G401.6 (cell line): ENCODE measurements around the gene SS18L1.
"Not testable (repeated sequence)": the region's sequence is repeated elsewhere in the genome, so short reads cannot be mapped to it uniquely, and the experiment has no call there.

Experiments
- FAIRE-seq: peaks from 2 replicates; lab custom pipeline; 2012; peaks lifted over from hg19 to GRCh38; lab: Jason Lieb, UNC

SS18L1 gene, protein sequence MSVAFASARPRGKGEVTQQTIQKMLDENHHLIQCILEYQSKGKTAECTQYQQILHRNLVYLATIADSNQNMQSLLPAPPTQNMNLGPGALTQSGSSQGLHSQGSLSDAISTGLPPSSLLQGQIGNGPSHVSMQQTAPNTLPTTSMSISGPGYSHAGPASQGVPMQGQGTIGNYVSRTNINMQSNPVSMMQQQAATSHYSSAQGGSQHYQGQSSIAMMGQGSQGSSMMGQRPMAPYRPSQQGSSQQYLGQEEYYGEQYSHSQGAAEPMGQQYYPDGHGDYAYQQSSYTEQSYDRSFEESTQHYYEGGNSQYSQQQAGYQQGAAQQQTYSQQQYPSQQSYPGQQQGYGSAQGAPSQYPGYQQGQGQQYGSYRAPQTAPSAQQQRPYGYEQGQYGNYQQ

DNA sequence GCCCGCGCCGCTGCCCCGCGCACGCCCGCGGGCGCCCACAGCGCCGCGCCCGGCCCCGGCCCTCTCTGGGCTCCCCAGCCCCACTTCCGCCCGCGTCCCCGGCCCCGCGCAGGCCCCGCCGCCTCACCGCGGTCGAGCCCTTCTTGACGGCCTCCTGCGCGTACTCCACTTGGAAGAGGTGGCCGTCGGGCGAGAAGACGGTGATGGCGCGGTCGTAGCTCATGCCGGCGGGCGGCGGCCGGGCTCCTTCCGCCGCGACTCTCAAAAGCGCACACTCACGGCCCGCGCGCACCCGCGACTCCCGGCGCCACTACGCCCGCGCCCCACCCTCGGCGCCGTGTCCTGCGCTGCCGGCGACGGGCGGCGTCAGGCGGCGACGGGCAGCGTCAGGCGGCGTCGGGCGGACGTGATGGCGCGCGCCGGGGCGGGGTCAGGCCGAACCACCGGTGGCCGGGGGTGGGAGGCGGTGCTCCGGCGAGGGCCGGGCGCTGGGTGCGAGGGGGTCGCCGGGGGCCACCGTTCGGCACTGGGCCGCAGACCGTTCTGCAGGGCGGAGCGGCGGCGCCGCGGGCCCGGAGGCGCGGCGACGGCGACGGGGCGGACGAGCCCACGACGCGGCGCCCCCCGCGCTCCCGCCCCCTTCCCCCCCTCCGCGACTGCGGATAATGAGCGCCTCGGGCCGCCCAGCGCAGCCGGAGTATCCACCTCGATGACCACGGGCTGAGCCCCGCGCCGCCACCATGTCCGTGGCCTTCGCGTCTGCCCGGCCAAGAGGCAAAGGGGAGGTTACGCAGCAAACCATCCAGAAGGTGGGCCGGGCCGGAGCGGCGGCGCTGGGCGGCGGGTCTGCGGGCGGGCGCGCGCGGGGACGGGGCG, at the start of gene SS18L1, which contains the start of gene PSMA7:
Gene SS18L1 (plus strand): TSS at position 689 of the 876 bp plus-strand sequence. CDS start 52 bp downstream, at position 741.
Gene PSMA7 (minus strand): TSS at position 314 of the 876 bp plus-strand sequence. CDS start 91 bp downstream, at position 223.
- FAIRE-seq, result no peak

DNA sequence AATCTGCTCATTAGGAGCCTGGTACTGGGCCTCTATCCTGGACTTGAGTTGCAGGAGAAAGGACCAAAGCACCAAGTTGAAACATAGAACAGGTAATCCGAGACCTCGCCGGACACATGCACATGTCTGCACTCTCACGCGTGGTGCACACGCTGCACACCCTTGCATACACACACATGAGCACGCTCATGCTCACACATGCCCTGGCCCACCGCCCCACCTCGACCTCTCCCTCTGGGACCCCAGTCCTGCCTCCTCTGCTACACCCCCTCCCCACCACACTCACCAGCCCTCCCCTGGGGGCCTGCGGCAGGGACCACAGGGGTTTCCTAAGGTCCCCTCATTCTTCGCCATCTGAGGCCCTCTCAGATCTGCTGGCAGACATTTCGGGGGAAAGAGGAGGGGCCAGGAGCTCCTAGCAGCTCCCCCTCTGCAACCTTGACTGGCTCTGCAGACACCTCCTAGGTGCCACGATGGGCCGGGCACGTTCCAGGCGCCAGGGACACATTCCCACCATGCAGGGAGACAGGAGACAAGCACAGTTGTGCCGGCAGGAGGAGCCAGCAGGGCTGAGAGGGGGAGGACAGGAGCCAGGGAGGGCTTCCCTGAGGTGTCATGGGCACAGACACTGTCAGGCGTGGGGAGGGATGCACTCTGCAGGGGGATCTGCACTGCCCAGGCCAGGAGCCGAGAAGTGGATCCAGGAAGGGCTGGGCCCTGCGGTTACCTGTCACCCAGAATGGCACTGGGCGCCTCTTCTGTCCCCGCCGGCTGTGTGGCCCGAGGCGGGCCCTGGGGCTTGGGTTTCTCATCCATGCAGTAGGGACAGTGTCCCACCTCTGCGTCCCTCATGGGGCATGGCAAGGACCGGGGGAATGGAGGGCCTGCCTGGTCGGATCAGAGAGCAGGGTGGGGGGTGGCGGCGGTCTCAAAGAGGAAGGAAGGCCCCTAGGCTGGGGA, 46.9 kb upstream of the SS18L1 start:
- no peak for FAIRE-seq

DNA sequence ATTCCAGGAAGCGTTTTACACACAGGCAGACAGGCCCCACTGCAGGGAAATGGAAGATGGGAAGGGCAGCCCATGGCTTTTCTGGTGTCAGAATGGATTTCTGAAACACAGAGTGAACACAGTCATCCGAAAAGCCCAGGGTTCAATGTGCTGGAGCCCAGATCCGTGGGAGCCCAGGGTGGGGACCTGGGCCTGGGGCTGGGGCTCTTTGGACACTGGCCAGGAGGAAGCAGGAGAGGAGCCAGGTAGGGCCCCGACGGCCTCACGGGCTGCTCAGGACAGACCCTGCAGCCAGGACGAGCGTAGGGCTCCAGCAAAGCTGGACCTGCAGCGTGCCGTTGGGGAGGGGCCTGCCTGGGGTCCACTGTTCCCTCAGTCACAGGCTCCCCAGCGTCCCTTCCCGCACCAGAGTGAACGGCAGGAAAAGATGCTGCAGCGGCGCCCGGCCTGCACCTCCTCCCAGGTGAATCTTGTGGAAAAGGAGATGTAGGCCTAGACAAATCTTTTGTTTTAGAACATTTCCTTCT, 45.6 kb upstream of the SS18L1 start:
- FAIRE-seq, result no peak

DNA sequence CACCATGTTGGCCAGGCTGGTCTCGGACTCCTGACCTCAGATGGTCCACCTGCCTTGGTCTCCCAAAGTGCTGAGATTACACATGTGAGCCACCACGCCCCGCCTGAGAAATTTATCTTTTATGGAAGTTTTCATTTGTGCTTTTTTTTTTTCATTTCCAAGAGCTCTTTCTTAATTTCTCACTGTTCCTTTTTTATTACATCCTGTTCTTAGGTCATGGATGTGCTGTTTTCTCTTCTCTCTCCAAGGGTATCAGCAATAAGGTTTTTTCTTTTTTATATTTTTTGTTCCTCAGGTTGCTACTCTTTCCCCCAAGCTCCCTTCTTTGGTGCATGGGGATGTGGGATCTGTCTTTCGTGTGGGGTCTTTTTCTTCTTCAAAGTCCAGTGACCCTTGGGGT, 42.5 kb upstream of the SS18L1 start:
- FAIRE-seq, result no peak

DNA sequence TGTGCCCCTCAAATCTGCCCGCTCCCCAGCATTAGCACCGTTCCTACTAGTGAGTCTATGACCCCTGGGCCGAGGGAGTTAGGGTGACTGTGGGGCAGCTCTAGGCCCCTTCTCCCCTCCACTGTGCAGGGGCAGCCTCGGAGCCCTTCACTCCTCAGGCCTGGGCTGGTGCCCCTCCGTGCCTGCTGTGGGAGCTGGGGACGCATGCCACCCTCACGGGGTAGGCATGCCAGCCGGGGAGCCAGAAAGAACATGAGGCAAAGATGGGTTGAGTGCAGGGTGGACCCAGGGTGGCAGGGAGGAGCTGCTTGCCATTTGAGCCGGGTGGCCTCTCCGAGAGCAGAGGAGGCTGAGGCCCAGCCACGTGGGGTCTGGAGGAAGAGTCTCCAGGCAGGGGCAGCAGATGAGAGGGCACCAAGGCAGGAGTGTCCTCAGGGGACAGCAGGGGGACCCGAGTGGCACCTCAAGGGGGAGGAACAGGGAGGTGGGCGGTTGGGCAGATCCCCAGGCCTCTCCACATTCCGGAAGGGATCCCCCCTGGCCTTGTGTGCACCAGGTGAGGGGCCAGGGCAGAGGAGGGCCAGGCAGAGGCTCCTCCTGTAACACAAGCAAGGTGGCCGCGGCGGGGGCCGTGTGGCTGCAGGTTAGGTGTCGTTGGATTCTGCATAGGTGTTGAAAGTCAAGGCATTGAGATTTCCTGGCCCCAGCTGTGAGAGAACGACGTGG, 39.9 kb upstream of the SS18L1 start:
- no peak for FAIRE-seq

DNA sequence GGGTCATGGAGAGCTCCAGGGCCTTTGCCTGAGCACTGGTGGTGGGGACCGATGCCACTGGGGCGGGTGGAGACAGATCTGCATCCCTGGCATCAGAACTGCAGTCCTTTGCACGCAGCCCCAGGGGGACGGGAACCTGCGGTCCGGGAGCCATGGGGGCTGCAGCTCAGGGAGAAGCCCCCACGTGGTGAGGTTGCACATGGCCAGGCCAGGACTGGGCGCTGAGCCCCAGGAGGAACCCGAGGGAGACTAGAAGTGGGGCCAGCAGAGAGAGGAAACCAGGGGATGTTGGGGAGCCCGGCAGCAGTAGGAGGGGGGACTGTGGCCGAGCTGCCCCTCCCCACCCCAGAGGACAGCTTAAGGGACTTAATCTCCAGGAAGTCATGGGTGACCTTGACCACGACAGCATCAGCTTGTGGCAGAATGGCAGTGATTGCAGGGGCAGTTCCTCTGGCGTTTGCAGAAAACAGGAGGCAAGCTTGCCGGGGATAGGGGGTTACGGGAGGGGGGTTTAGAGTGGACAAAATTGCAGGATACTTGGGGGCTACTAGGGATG, 39.3 kb upstream of the SS18L1 start:
- FAIRE-seq, result no peak

DNA sequence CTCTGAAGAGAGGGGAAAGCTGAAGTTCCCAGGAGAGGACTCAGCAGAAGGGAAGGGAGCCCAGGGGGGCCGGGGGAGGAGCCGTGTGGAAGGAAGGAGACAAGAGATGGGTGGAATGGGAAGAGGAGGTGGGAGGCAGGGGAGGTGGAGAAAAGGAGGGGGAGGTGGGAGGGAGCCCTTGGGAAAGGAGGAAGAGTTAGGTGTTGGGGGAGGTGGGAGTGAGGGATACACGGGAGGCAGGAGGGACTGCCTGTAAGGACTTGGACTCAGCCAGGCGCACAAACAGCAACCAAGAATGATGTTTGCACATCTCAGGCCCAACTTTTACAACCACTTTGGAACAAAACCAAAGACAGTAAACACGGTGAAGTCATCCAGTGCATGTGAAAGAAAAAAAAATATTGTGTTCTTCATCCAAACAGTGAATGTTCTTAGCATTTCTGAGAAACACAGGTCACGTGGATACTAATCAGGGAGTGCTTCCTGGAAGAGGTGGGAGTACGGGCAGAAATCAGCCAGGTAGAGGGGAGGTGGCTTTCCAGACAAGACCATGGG, 38.7 kb upstream of the SS18L1 start:
- FAIRE-seq, result no peak

DNA sequence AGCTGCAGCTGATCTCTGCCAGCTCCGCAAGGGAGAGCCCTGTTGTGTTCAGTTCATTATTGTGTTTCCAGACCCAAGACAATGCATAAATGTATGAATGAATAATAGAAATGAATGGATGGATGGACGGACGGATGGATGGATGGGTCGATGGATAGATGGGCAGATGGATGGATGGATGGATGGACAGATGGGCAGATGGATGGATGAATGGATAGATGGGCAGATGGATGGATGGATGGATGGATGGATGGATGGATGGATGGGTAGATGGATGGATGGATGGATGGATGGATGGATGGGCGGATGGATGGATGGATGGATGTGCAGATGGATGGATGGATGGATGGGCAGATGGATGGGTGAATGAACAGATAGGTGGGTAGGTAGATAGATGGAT, 38.0 kb upstream of the SS18L1 start:
- no peak for FAIRE-seq

DNA sequence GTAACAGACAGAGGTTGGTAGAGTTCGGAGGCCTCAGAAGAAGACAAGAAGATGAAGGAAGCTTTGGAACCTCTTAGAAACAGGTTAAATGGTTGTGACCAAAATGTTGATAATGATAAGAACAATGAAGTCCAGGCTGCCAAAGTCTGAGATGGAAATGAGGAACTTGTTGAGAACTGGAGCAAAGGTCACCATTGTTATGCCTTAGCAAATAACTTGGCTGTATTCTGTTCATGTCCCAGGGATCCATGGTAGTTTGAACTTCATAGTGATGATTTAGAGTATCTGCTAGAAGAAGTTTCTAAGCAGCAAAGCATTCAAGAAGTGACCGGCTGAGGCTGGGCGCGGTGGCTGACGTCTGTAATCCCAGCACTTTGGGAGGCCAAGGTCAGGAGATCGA, 32.4 kb upstream of the SS18L1 start:
- FAIRE-seq, result no peak

DNA sequence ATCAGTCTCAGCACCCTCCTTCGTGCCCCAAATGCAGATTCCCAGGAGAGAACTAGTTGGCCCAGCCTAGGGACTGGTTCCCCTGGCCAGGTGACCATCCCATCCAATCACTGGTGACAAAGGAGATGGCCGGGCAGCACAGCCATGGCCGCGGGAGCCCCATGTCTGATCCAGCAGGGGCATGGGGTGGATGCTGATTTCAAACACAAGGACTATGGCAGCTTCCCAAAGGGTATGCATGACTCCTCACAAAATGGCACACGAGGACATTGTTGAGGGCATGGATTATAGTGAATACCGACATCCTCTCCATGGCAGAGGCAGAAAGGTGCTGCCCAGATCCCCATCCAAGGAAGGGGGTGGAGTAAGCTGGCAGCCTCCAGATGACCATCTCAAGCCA, 31.2 kb upstream of the SS18L1 start:
- no peak for FAIRE-seq

DNA sequence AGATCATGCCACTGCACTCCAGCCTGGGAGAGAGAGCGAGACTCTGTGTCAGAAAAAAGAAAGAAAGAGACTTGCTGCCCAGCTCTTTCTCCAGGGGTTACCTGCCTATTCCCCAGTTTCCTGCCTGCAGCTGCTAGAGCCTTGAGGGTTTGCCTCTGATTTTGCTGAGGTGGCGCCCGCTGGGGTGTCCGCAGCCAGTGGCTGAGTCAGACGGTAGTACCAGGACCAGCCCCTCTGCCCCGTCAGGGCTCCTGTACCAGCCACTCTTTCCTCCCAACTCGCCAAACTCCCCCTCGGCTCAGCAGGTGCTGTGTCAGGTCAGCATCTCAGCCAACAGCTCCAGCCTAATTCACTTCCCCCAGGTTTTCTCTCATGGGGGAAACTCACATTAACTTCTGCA, 28.7 kb upstream of the SS18L1 start:
- no peak for FAIRE-seq

DNA sequence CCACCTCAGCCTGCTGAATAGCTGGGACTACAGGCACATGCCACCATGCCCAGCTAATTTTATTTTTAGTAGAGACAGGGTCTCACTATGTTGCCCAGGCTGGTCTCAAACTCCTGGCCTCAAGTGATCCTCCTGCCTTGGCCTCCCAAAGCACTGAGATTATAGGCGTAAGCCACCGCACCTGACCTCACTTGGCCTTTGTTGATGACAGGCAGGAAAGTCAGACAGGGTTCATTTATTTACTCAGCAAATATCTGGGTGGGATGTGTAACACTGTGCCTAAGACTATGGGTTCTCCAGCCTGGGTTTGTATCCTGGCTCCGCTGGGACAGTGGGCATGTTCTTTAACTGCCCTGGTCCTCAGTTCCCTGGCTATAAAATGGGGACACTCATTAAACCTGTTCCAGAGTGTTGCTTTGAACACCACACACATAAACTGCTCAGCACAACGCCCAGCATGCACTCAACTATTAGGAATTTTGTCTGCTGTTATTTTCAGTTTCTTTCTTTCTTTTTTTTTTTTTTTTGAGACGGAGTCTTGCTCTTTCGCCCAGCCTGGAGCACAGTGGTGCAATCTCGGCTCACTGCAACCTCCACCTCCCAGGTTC, 27.7 kb upstream of the SS18L1 start:
- not testable (repeated sequence) for FAIRE-seq

DNA sequence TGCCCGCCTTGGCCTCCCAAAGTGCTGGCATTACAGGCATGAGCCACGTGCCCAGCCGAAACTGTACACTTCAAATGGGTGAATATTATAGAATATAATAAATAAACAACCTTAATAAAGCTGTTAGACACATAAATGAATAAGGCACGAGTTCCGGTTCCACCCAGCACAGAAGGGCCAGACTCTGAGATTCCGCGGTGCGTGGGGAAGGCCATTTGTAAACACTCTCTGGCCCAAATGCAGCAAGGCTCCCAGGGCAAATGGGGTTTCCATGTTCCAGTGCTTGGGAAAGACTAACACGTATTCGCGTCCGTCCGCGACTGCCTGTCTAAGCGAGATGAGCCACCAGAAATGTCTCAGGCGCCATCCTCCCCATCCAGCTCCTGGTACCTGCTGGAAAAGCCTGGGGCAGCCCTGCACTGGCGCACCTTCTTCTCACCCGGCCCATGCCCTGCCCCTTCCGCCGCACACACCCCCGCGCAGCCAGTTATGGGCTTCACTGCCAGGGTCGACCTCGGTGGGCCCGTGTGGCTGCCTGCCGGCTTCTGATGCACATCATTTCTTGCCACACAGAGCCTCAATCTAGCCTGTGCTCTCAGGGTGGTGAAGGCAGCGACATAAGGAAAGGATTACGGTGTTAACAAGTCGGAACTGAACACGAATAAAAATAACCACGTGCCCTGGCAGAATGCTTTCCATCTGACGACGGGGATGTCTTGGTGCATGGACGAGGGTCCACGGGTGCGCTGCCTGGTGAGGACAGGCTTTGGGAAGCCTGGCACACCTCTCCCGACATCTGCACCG, 26.8 kb upstream of the SS18L1 start:
- FAIRE-seq, result no peak

DNA sequence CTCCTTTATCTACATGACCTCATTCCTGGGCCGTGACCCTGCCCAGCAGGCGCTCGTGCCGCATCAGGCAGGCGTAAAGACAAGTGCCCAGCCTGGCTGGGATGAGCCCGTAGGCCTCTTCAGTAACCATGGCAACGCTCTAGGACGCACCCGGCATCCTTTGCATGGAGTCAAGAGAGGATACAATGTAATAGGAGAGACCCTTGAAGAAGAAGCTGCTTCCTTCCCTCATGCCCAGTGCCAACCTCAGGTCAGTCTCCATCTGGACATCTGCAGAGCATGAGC, 26.3 kb upstream of the SS18L1 start:
- no peak for FAIRE-seq

DNA sequence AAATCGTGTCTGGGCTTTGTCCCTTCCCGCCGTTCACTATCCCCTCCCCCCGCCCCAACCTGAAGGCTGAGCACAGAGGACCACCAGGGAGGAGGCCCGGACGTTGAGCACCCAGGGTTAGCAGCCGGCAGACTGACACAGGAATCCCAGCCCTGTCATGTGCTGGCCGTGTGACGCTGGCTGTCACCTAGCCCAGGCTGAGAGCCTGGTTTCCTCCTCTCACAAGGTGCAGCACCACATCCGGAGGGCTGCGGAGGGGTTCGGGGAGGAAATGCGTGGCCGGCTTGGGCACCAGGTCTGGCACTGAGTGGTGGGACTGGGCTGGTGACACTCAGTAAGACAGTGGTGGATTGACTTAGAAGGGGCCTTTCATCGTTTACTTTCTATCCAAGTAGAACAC, 25.9 kb upstream of the SS18L1 start:
- FAIRE-seq, result no peak

DNA sequence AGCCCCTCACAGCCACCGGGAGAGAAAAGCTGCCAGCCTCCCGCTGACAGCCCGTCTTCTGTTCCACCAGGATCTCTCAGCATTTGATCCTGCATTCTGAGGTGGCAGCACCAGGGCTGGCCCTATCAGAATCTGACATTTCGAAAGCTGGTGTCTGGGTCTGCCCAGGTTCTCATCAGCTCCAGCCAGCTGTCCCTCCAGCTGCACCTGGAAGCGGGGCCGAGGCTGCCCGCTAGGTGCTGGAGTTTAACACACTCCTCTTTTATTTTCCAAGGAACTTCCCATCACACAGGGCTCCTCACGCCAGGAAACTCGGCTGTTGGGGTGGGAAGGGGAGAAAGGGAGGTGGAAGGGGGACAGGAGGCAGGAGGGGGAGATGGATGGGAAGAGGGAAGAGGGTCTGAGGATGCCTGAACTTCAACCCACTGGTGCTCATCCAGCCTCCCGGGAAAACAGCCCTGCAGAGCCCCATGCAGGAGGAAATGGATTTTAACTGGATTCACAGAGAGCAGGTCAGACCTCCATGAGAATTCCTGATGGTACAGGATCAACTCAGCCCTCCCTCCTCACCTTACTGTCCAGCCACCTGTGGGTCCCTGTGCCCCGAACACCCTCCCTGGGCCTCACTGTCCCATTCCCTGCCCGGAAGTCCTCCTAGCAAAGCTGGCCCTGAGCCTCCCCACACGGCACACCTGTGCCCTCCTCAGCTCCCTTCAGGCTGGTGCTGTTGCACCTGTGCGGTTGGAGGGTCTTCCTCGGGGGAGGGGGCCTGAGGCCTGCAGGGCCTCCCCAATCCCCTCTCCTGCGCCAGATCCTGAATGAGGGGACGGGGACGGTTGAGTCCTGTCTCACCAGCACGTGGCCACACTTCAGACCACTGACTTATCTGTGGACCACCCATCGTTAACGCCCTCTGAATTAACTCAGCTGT, 25.2 kb upstream of the SS18L1 start:
- no peak for FAIRE-seq

DNA sequence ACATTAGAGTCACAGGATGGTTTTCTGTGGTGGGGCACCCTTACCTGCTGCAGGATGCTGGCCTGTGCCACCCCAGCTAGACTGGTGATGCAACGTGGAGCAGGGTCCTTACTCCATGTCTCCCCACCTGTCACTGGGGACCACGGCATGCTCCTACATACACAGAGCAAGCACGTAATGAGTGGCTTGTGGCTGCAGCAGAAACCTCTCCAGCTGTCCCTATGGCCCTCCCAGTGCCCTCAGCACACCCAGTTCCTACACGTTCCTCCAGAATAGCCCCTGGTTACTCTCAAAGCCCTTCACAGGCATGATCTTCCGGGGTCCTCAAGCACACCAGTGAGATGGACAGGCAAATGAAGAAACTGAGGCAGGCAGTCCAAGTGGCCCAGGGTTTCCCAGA, 24.5 kb upstream of the SS18L1 start:
- FAIRE-seq, result no peak
